Measurements from ENCODE around the gene SGK2. TPM values are rescaled to one million over a fixed set of nuclear protein-coding genes. Genes with fewer than 3 reads are reported as not detected.
A peak's percentile ranks its signal among the peaks of the same experiment; 100 is the strongest.

Gene SGK2
- total and polyA plus RNA-seq, 2 of the 13 experiments (the other 11 are each of a cell fraction or from before 2014, with no cell fraction given), result 6.2 to 29.4 TPM

- TF ChIP-seq MIER3 (CRISPR knock-in tag; IDR thresholded peaks at IDR 0.05; ENCODE audit: borderline replicate concordance) (0 out of 2 replicates have a peak, but pooled peaks have one; percentile 44), RAD21 (CRISPR knock-in tag; IDR thresholded peaks at IDR 0.05) (peak; percentile 97), PRDM10 (CRISPR knock-in tag; IDR thresholded peaks at IDR 0.05; ENCODE audit: low read depth) (peak; percentile 84), ZNF607 (CRISPR knock-in tag; IDR thresholded peaks at IDR 0.05; ENCODE audit: borderline replicate concordance) (no peak), AHR (CRISPR knock-in tag; IDR thresholded peaks at IDR 0.05) (0 out of 2 replicates have a peak, but pooled peaks have one; percentile 28), ELF1 (CRISPR knock-in tag; IDR thresholded peaks at IDR 0.05) (no peak; the same call in 1 of the 2 replicates), SNAPC2 (CRISPR knock-in tag; IDR thresholded peaks at IDR 0.05) (no peak), RXRA (CRISPR knock-in tag; IDR thresholded peaks at IDR 0.05) (no peak)
- TF ChIP-seq, protein P1, sequence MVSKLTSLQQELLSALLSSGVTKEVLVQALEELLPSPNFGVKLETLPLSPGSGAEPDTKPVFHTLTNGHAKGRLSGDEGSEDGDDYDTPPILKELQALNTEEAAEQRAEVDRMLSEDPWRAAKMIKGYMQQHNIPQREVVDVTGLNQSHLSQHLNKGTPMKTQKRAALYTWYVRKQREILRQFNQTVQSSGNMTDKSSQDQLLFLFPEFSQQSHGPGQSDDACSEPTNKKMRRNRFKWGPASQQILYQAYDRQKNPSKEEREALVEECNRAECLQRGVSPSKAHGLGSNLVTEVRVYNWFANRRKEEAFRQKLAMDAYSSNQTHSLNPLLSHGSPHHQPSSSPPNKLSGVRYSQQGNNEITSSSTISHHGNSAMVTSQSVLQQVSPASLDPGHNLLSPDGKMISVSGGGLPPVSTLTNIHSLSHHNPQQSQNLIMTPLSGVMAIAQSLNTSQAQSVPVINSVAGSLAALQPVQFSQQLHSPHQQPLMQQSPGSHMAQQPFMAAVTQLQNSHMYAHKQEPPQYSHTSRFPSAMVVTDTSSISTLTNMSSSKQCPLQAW (CRISPR knock-in tag; IDR thresholded peaks at IDR 0.05), result peak; percentile 57; the same call in 1 of the 2 replicates
- TF ChIP-seq, protein P2, sequence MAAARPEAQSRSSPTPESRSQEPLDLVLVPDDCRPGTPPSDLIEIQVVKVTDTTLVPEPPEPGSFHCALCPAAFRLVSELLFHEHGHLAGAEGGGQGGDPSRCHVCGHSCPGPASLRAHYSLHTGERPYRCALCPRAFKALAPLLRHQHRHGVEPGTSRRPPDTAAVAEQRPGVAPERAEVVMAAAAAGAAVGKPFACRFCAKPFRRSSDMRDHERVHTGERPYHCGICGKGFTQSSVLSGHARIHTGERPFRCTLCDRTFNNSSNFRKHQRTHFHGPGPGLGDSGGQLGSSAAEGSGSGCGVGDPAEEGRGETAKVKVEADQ (CRISPR knock-in tag; IDR thresholded peaks at IDR 0.05; ENCODE audit: borderline replicate concordance), result 0 out of 2 replicates have a peak, but pooled peaks have one; percentile 48
- TF ChIP-seq, protein P3, sequence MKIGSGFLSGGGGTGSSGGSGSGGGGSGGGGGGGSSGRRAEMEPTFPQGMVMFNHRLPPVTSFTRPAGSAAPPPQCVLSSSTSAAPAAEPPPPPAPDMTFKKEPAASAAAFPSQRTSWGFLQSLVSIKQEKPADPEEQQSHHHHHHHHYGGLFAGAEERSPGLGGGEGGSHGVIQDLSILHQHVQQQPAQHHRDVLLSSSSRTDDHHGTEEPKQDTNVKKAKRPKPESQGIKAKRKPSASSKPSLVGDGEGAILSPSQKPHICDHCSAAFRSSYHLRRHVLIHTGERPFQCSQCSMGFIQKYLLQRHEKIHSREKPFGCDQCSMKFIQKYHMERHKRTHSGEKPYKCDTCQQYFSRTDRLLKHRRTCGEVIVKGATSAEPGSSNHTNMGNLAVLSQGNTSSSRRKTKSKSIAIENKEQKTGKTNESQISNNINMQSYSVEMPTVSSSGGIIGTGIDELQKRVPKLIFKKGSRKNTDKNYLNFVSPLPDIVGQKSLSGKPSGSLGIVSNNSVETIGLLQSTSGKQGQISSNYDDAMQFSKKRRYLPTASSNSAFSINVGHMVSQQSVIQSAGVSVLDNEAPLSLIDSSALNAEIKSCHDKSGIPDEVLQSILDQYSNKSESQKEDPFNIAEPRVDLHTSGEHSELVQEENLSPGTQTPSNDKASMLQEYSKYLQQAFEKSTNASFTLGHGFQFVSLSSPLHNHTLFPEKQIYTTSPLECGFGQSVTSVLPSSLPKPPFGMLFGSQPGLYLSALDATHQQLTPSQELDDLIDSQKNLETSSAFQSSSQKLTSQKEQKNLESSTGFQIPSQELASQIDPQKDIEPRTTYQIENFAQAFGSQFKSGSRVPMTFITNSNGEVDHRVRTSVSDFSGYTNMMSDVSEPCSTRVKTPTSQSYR (CRISPR knock-in tag; IDR thresholded peaks at IDR 0.05; ENCODE audit: borderline replicate concordance), result no peak
- TF ChIP-seq, protein P4, sequence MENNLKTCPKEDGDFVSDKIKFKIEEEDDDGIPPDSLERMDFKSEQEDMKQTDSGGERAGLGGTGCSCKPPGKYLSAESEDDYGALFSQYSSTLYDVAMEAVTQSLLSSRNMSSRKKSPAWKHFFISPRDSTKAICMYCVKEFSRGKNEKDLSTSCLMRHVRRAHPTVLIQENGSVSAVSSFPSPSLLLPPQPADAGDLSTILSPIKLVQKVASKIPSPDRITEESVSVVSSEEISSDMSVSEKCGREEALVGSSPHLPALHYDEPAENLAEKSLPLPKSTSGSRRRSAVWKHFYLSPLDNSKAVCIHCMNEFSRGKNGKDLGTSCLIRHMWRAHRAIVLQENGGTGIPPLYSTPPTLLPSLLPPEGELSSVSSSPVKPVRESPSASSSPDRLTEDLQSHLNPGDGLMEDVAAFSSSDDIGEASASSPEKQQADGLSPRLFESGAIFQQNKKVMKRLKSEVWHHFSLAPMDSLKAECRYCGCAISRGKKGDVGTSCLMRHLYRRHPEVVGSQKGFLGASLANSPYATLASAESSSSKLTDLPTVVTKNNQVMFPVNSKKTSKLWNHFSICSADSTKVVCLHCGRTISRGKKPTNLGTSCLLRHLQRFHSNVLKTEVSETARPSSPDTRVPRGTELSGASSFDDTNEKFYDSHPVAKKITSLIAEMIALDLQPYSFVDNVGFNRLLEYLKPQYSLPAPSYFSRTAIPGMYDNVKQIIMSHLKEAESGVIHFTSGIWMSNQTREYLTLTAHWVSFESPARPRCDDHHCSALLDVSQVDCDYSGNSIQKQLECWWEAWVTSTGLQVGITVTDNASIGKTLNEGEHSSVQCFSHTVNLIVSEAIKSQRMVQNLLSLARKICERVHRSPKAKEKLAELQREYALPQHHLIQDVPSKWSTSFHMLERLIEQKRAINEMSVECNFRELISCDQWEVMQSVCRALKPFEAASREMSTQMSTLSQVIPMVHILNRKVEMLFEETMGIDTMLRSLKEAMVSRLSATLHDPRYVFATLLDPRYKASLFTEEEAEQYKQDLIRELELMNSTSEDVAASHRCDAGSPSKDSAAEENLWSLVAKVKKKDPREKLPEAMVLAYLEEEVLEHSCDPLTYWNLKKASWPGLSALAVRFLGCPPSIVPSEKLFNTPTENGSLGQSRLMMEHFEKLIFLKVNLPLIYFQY (CRISPR knock-in tag; IDR thresholded peaks at IDR 0.05; ENCODE audit: borderline replicate concordance), result no peak
These were observed 20.6 kb upstream of the SGK2 start (continued) for GRCh38 chr20:43537921-43538877.

Measured in HepG2 (cell line).